ENCODE results near the gene TRPM2. TPM values are rescaled to one million over a fixed set of nuclear protein-coding genes. Genes with fewer than 3 reads are reported as not detected.
A peak's percentile ranks its signal among the peaks of the same experiment; 100 is the strongest.

TRPM2 gene
- total and polyA plus RNA-seq, 2 of the 4 experiments (the other 2 are of a cell fraction): not detected

DNA sequence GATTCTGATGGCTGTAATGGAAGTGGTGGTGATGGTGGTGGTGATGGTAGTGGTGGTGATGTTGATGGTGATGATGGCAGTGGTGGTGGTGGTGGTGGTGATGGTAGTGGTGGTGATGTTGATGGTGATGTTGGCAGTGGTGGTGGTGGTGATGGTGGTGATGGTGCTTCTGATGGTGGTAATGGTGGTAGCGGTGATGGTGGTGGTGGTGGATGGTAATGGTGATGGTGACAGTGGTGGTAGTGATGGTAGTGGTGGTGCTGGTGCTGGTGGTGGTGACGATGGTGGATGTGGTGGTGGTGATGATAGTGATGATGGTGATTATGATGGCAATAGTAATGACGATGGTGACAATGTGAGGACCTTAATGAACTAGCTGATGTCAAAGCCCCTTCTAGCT lies 66.3 kb downstream of the TRPM2 start:
- Histone ChIP-seq H3K56ac (ENCODE audit: extremely low read depth, insufficient read depth, low read length) (no peak overlapping the region), H4K5ac (ENCODE audit: low read depth, low read length) (no peak overlapping the region), H3K18ac (ENCODE audit: low read depth, low read length) (no peak overlapping the region), H3K9me3 (ENCODE audit: control insufficient read depth, insufficient read depth, low read length) (peaks cover 34% of the 10 kb centered on the region), H3K23ac (ENCODE audit: low read depth, low read length) (no peak overlapping the region), H3K4ac (ENCODE audit: low read depth, low read length) (no peak overlapping the region), H2BK15ac (ENCODE audit: low read depth, low read length) (no peak overlapping the region), H2AK5ac (ENCODE audit: low read depth, low read length) (no peak overlapping the region), H3K4me3 (ENCODE audit: insufficient read depth, low read depth, low read length) (no peak overlapping the region), H4K8ac (ENCODE audit: low read depth in 2 of 2, low read length in 2 of 2) (no peak overlapping the region), H3K14ac (replicated peaks; ENCODE audit: low read depth, low read length) (no peak overlapping the region), H3K27ac (ENCODE audit: insufficient read depth, low read length) (no peak overlapping the region), H3K4me2 (ENCODE audit: low read depth, low read length) (no peak overlapping the region), H2BK120ac (ENCODE audit: low read depth, low read length) (no peak overlapping the region), H4K20me1 (ENCODE audit: insufficient read depth, low read length) (no peaks in the 10 kb centered on the region), H3K9me1 (ENCODE audit: insufficient read depth, low read length) (no peaks in the 10 kb centered on the region), H3K9ac (ENCODE audit: low read depth, low read length) (no peak overlapping the region), H3K79me1 (ENCODE audit: low read depth in 1 of 2, low read length in 2 of 2) (no peaks in the 10 kb centered on the region), H2BK5ac (ENCODE audit: low read depth, low read length, poor library complexity, severe bottlenecking) (peak overlapping the region; percentile 72), H2AK9ac (replicated peaks; ENCODE audit: low read depth, low read length, poor library complexity) (no peak overlapping the region), H4K91ac (ENCODE audit: insufficient read depth, low read depth, low read length) (no peak overlapping the region), H3K27me3 (ENCODE audit: control insufficient read depth, insufficient read depth, low read length) (no peaks in the 10 kb centered on the region), H2AFZ (replicated peaks; ENCODE audit: low read length, poor library complexity) (no peak overlapping the region), H3K4me1 (ENCODE audit: control insufficient read depth, insufficient read depth, low read length) (no peaks in the 10 kb centered on the region), H2BK20ac (ENCODE audit: low read depth, low read length) (no peak overlapping the region), H3K36me3 (ENCODE audit: control insufficient read depth, insufficient read depth, low read length) (no peaks in the 10 kb centered on the region)
- POLR2A ChIA-PET (ENCODE audit: unreplicated experiment): no interaction called here
- in situ Hi-C loops (cut with MboI; ENCODE audit: low sequenced_read_pairs) (no loop called here), intact Hi-C loops (cut with micrococcal nuclease) (no loop called here), dilution Hi-C loops (cut with HindIII; ENCODE audit: low sequenced_read_pairs, unreplicated experiment) (no loop called here)
- DNase-seq: no peak
- TF ChIP-seq, protein P1, sequence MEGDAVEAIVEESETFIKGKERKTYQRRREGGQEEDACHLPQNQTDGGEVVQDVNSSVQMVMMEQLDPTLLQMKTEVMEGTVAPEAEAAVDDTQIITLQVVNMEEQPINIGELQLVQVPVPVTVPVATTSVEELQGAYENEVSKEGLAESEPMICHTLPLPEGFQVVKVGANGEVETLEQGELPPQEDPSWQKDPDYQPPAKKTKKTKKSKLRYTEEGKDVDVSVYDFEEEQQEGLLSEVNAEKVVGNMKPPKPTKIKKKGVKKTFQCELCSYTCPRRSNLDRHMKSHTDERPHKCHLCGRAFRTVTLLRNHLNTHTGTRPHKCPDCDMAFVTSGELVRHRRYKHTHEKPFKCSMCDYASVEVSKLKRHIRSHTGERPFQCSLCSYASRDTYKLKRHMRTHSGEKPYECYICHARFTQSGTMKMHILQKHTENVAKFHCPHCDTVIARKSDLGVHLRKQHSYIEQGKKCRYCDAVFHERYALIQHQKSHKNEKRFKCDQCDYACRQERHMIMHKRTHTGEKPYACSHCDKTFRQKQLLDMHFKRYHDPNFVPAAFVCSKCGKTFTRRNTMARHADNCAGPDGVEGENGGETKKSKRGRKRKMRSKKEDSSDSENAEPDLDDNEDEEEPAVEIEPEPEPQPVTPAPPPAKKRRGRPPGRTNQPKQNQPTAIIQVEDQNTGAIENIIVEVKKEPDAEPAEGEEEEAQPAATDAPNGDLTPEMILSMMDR (conservative IDR thresholded peaks at IDR 0.05; ENCODE audit: low read depth, low read length): no peak
- TF ChIP-seq CEBPB (IDR thresholded peaks at IDR 0.05; ENCODE audit: low read depth, low read length) (no peak), NFE2L2 (IDR thresholded peaks at IDR 0.05; ENCODE audit: low read depth, low read length) (no peak), RFX5 (IDR thresholded peaks at IDR 0.05; ENCODE audit: low read depth, low read length) (no peak), CHD1 (IDR thresholded peaks at IDR 0.05; ENCODE audit: low read depth, low read length) (no peak), MAFK (IDR thresholded peaks at IDR 0.05; ENCODE audit: low read depth, low read length) (no peak)
- no TSS peak for BruUV-seq (replicated peaks)
- no peak for ATAC-seq (ENCODE audit: low read depth)
- WGBS, 2 experiments (ENCODE audit: extremely low coverage in 2 of 2, insufficient read length in 1 of 2): 50% methylated on average over 2 of the region's 3 CpGs; no CpG with 5 or more reads in 1 of the 2 experiments
- CTCF ChIA-PET: no interaction called here

Data from IMR-90 (cell line).